ENCODE measurements around the gene IGSF22. TPM values are rescaled to one million over a fixed set of nuclear protein-coding genes. Genes with fewer than 3 reads are reported as not detected.
"Not testable (repeated sequence)": the region's sequence is repeated elsewhere in the genome, so short reads cannot be mapped to it uniquely, and the experiment has no call there.

The IGSF22 gene
- total RNA-seq, 1 experiment from 2014 or later, result not detected

GRCh38 chr11:18684267-18684666, 41.7 kb downstream of the IGSF22 start:
- no TSS peak for BruUV-seq (replicated peaks)
- H3K9me3 Mint-ChIP-seq (ENCODE audit: low read depth, unreplicated experiment), result no peaks in the 10 kb centered on the region
- no peaks in the 10 kb centered on the region for H3K4me1 Mint-ChIP-seq (ENCODE audit: low read depth, unreplicated experiment)
- intact Hi-C loops (cut with micrococcal nuclease; ENCODE audit: unreplicated experiment), result no loop called here
- no peaks in the 10 kb centered on the region for H3K27me3 Mint-ChIP-seq (ENCODE audit: unreplicated experiment)
- H3K27ac Mint-ChIP-seq (ENCODE audit: unreplicated experiment), result no peak overlapping the region
- CTCF ChIA-PET, result no interaction called here
- no peaks in the 10 kb centered on the region for H3K36me3 Mint-ChIP-seq (ENCODE audit: insufficient read depth, unreplicated experiment)
- no peak overlapping the region for H3K4me3 Mint-ChIP-seq (ENCODE audit: low read depth, unreplicated experiment)
- no peak for DNase-seq
- TF ChIP-seq CTCF (IDR thresholded peaks at IDR 0.05; ENCODE audit: unreplicated experiment), result no peak

GRCh38 chr11:18682466-18682865, 43.5 kb downstream of the IGSF22 start:
- intact Hi-C loops (cut with micrococcal nuclease; ENCODE audit: unreplicated experiment), result no loop called here
- H3K4me1 Mint-ChIP-seq (ENCODE audit: low read depth, unreplicated experiment), result no peaks in the 10 kb centered on the region
- no peak for TF ChIP-seq CTCF (IDR thresholded peaks at IDR 0.05; ENCODE audit: unreplicated experiment)
- no peaks in the 10 kb centered on the region for H3K9me3 Mint-ChIP-seq (ENCODE audit: low read depth, unreplicated experiment)
- CTCF ChIA-PET, result no interaction called here
- H3K36me3 Mint-ChIP-seq (ENCODE audit: insufficient read depth, unreplicated experiment), result no peaks in the 10 kb centered on the region
- no TSS peak for BruUV-seq (replicated peaks)
- H3K27me3 Mint-ChIP-seq (ENCODE audit: unreplicated experiment), result no peaks in the 10 kb centered on the region
- no peak overlapping the region for H3K4me3 Mint-ChIP-seq (ENCODE audit: low read depth, unreplicated experiment)
- H3K27ac Mint-ChIP-seq (ENCODE audit: unreplicated experiment), result no peak overlapping the region
- no peak for DNase-seq

GRCh38 chr11:18681949-18682348, 44.0 kb downstream of the IGSF22 start:
- H3K27ac Mint-ChIP-seq (ENCODE audit: unreplicated experiment); BruUV-seq (replicated peaks); intact Hi-C loops (cut with micrococcal nuclease; ENCODE audit: unreplicated experiment); H3K27me3 Mint-ChIP-seq (ENCODE audit: unreplicated experiment); H3K4me1 Mint-ChIP-seq (ENCODE audit: low read depth, unreplicated experiment); DNase-seq; CTCF ChIA-PET; H3K36me3 Mint-ChIP-seq (ENCODE audit: insufficient read depth, unreplicated experiment); H3K9me3 Mint-ChIP-seq (ENCODE audit: low read depth, unreplicated experiment); H3K4me3 Mint-ChIP-seq (ENCODE audit: low read depth, unreplicated experiment): not testable (repeated sequence)

- H3K4me1 Mint-ChIP-seq (ENCODE audit: low read depth, unreplicated experiment), result peaks cover 8% of the 10 kb centered on the region
- no peak for DNase-seq
- TF ChIP-seq CTCF (IDR thresholded peaks at IDR 0.05; ENCODE audit: unreplicated experiment), result no peak
- BruUV-seq (replicated peaks), result no TSS peak
- CTCF ChIA-PET, result interaction anchor here (0.7 kb wide), 1 partner anchor 218 kb away, joined by 3 read pairs; no protein-coding TSS in a partner anchor
- no peak overlapping the region for H3K27ac Mint-ChIP-seq (ENCODE audit: unreplicated experiment)
- H3K9me3 Mint-ChIP-seq (ENCODE audit: low read depth, unreplicated experiment), result no peaks in the 10 kb centered on the region
- no peaks in the 10 kb centered on the region for H3K36me3 Mint-ChIP-seq (ENCODE audit: insufficient read depth, unreplicated experiment)
- no peak overlapping the region for H3K4me3 Mint-ChIP-seq (ENCODE audit: low read depth, unreplicated experiment)
- H3K27me3 Mint-ChIP-seq (ENCODE audit: unreplicated experiment), result no peaks in the 10 kb centered on the region
- intact Hi-C loops (cut with micrococcal nuclease; ENCODE audit: unreplicated experiment), result no loop called here
Measured at GRCh38 chr11:18677560-18677959, 48.4 kb downstream of the IGSF22 start.

GRCh38 chr11:18676803-18677202, 49.2 kb downstream of the IGSF22 start:
- no peak for TF ChIP-seq CTCF (IDR thresholded peaks at IDR 0.05; ENCODE audit: unreplicated experiment)
- Mint-ChIP-seq H3K27ac (ENCODE audit: unreplicated experiment) (no peak overlapping the region), H3K4me1 (ENCODE audit: low read depth, unreplicated experiment) (peaks cover 8% of the 10 kb centered on the region), H3K27me3 (ENCODE audit: unreplicated experiment) (no peaks in the 10 kb centered on the region), H3K4me3 (ENCODE audit: low read depth, unreplicated experiment) (no peak overlapping the region), H3K9me3 (ENCODE audit: low read depth, unreplicated experiment) (no peaks in the 10 kb centered on the region), H3K36me3 (ENCODE audit: insufficient read depth, unreplicated experiment) (no peaks in the 10 kb centered on the region)
- no peak for DNase-seq
- intact Hi-C loops (cut with micrococcal nuclease; ENCODE audit: unreplicated experiment), result no loop called here
- CTCF ChIA-PET, result interaction anchor here (0.6 to 0.7 kb wide), 2 partner anchors 103 to 252 kb away, joined by 3 to 4 read pairs; no protein-coding TSS in a partner anchor
- no TSS peak for BruUV-seq (replicated peaks)

GRCh38 chr11:18672209-18672608, 53.8 kb downstream of the IGSF22 start:
- H3K4me1 Mint-ChIP-seq (ENCODE audit: low read depth, unreplicated experiment), result peaks cover 52% of the 10 kb centered on the region
- H3K27me3 Mint-ChIP-seq (ENCODE audit: unreplicated experiment); intact Hi-C loops (cut with micrococcal nuclease; ENCODE audit: unreplicated experiment); BruUV-seq (replicated peaks); H3K9me3 Mint-ChIP-seq (ENCODE audit: low read depth, unreplicated experiment); H3K4me3 Mint-ChIP-seq (ENCODE audit: low read depth, unreplicated experiment); H3K27ac Mint-ChIP-seq (ENCODE audit: unreplicated experiment); DNase-seq: not testable (repeated sequence)
- CTCF ChIA-PET, result interaction anchor here (1.0 kb wide), 1 partner anchor 27 kb away, joined by 3 read pairs; the partner anchor contains the start of gene TMEM86A
- H3K36me3 Mint-ChIP-seq (ENCODE audit: insufficient read depth, unreplicated experiment), result peaks cover 21% of the 10 kb centered on the region
